Heart left ventricle (tissue), 16 donors: ENCODE measurements around the gene MYO15B. TPM values are rescaled to one million over a fixed set of nuclear protein-coding genes. Genes with fewer than 3 reads are reported as not detected.

Experiments
- ATAC-seq, 4 donors: fragments of 200-7000 bp; cut with Tn5 transposase; one replicate each; pipeline ENCODE4 v1.9.1; 2020 to 2022; ENCODE audit warnings: moderate library complexity in 4 of 4, mild to moderate bottlenecking in 3 of 4, moderate number of reproducible peaks in 1 of 4
- DNase-seq, 5 donors: peaks; one replicate each; pipeline ENCODE4 v3.0.0-alpha.2; 2020
- H3K27ac ChIP-seq, 12 donors: fragments of 200-600 bp; sonication (generic) in 4 of 12; one replicate each; pipeline versions ENCODE4 v1.5.0 to v1.8.0; 2016 to 2022; ENCODE audit warnings: mild to moderate bottlenecking in 2 of 12
- H3K27me3 ChIP-seq, 9 donors: fragments of 200-600 bp; sonication (generic) in 2 of 9; one replicate each; pipeline versions ENCODE4 v1.5.1 to v1.8.0; 2016 to 2022; ENCODE audit warnings: mild to moderate bottlenecking in 3 of 9
- H3K36me3 ChIP-seq, 9 donors: fragments of 200-600 bp; sonication (generic) in 2 of 9; one replicate each; pipeline versions ENCODE4 v1.5.0 to v1.8.0; 2018 to 2022; ENCODE audit warnings: mild to moderate bottlenecking in 2 of 9
- H3K4me1 ChIP-seq, 12 donors: fragments of 200-600 bp; sonication (generic) in 4 of 12; one replicate each; pipeline versions ENCODE4 v1.5.0 to v1.8.0; 2016 to 2022; ENCODE audit warnings: mild to moderate bottlenecking in 3 of 12
- H3K4me3 ChIP-seq, 12 donors: fragments of 200-600 bp; sonication (generic) in 4 of 12; one replicate each; pipeline versions ENCODE4 v1.5.0 to v1.8.0; 2017 to 2022; ENCODE audit warnings: mild to moderate bottlenecking in 9 of 12, moderate library complexity in 4 of 12
- H3K9me3 ChIP-seq, 12 donors: fragments of 200-600 bp; sonication (generic) in 4 of 12; one replicate each; pipeline versions ENCODE4 v1.5.0 to v1.8.0; 2016 to 2022; ENCODE audit warnings: mild to moderate bottlenecking in 1 of 12
- CTCF ChIP-seq, 12 donors: fragments of 200-600 bp; sonication (generic) in 4 of 12; IDR thresholded peaks; one replicate each; pipeline versions ENCODE4 v1.5.0 to v1.8.0; 2018 to 2022; ENCODE audit warnings: antibody characterized with exemption in 12 of 12, mild to moderate bottlenecking in 5 of 12
- POLR2A ChIP-seq, 2 donors: fragments of 450-650 bp; IDR thresholded peaks; one replicate each; pipeline ENCODE4 v1.6.1; 2017; ENCODE audit warnings: antibody characterized with exemption in 2 of 2, mild to moderate bottlenecking in 2 of 2, moderate library complexity in 2 of 2
- WGBS, 4 donors: extraction: QIAGEN DNeasy Blood & Tissue Kit in 2 of 4; methylation state at CpG; one replicate each; pipeline versions ENCODE4 v1.1.5 to v1.1.7; 2013 to 2018; 5-methylcytosine and 5-hydroxymethylcytosine counted together
- intact Hi-C, 10 donors: fragments of 100-400 bp; cut with DNase I; formaldehyde crosslinking; loops; one replicate each; pipeline versions ENCODE4 v1.11.1 to v1.14.2; 2022
- polyA plus RNA-seq, 2 donors: library from polyadenylated mRNA; stranded (reverse); fragments of 200-250 nt; gene quantifications; one replicate each; pipeline ENCODE4 v1.2.3, GENCODE V29; 2013
- total RNA-seq, 9 donors: library from RNA; depleted of rRNA in 2 of 9; stranded (reverse); fragments of >200 nt in 2 of 9; fragmentation: NEBNext Ultra II Directional in 3 of 9; extraction: Animal tissue kit (Norgen Biotek cat#: 25700) in 3 of 9; gene quantifications; one replicate each; pipeline versions ENCODE4 v1.1.0 to v1.2.4, GENCODE V29; 2016 to 2023
- donor health status: ischemic (EF 13 %, LVEDD 7.1; RV severe dilation, severe dysfunction).
- donor health status: healthy with polysubstance abuse.
- donor health status: DM: no; HTN: yes; CAD: no.
- donor health status: DM: no; HTN: no; CAD: no.
- donor health status: ischemic (EF 25% LVEDD 6.9; RV normal size, moderate dysfunction).
- donor health status: ischemic (EF 25% LVEDD 5.7; RV mildly dilated, moderate dysfunction).
- donor health status: healthy.
- donor health status: DM: yes; HTN: yes; CAD: no.
- donor health status: ischemic (EF 35%, LVEDD 5.7; RV mildly dilated, moderate dysfunction).
- donor health status: nonischemic (EF 11% LVEDD 7.7; RV severe dilation, severe dysfunction).
- donor health status: DM: yes; HTN: yes; CAD: no.
- donor health status: PGD.
- donor health status: ischemic (EF 29% LVEDD 5.4; RV normal size, mild dysfunction).
- donor health status: nonischemic (EF 23%, LVEDD 6.1; RV moderate dilation, normal function).

Gene MYO15B
- total and polyA plus RNA-seq, 11 donors, result 14.0 to 76.4 (median 42.9) TPM

GRCh38 chr17:75568412-75569255, 19.0 kb upstream of the MYO15B start:
- Histone ChIP-seq H3K27me3 (no peaks in the 10 kb centered on the region), H3K36me3 (peaks cover 0 to 4% (median 0%) of the 10 kb centered on the region in 9 donors), H3K9me3 (no peaks in the 10 kb centered on the region), H3K4me3 (no peak overlapping the region), H3K27ac (no peak overlapping the region), H3K4me1 (peaks cover 0 to 13% (median 0%) of the 10 kb centered on the region in 12 donors)
- WGBS, 4 donors, result 94 to 95% (median 94%) methylated on average over 24 to 31 of the region's 31 CpGs
- TF ChIP-seq POLR2A (IDR thresholded peaks at IDR 0.05), result no peak
- TF ChIP-seq CTCF (IDR thresholded peaks at IDR 0.05), result no peak
- DNase-seq (no peak), ATAC-seq (no peak)
- intact Hi-C loops, result no loop called here

GRCh38 chr17:75570034-75570676, 17.4 kb upstream of the MYO15B start:
- Histone ChIP-seq H3K36me3 (no peaks in the 10 kb centered on the region), H3K4me3 (no peak overlapping the region), H3K27ac (peak overlapping the region in 1 of 12 donors; percentile 86), H3K9me3 (no peaks in the 10 kb centered on the region), H3K27me3 (no peaks in the 10 kb centered on the region), H3K4me1 (peaks cover 0 to 13% (median 0%) of the 10 kb centered on the region in 12 donors)
- intact Hi-C loops, result loop anchor here in 1 of 10 donors (5.0 kb wide), 1 partner anchor 148 kb away; no protein-coding TSS in a partner anchor
- WGBS, 4 donors, result 93 to 96% (median 95%) methylated on average over 23 to 35 of the region's 35 CpGs
- ATAC-seq (no peak), DNase-seq (no peak)
- TF ChIP-seq CTCF (IDR thresholded peaks at IDR 0.05) (no peak), POLR2A (IDR thresholded peaks at IDR 0.05) (no peak)

- Histone ChIP-seq H3K27me3 (no peaks in the 10 kb centered on the region), H3K4me1 (peaks cover 0 to 13% (median 0%) of the 10 kb centered on the region in 12 donors), H3K36me3 (no peaks in the 10 kb centered on the region), H3K27ac (peak overlapping the region in 4 of 12 donors; percentile 34 to 86 (median 49)), H3K9me3 (no peaks in the 10 kb centered on the region), H3K4me3 (no peak overlapping the region)
- intact Hi-C loops, result loop anchor here in 1 of 10 donors (5.0 kb wide), 1 partner anchor 148 kb away; no protein-coding TSS in a partner anchor
- TF ChIP-seq POLR2A (IDR thresholded peaks at IDR 0.05) (no peak), CTCF (IDR thresholded peaks at IDR 0.05) (no peak)
- no peak for DNase-seq
- ATAC-seq, result no peak
- WGBS, 4 donors, result 87 to 94% (median 93%) methylated on average over 4 to 11 of the region's 11 CpGs
These were observed 16.8 kb upstream of the MYO15B start for GRCh38 chr17:75570772-75571171.
